ENCODE results near the gene CDC6.

Gene CDC6, protein sequence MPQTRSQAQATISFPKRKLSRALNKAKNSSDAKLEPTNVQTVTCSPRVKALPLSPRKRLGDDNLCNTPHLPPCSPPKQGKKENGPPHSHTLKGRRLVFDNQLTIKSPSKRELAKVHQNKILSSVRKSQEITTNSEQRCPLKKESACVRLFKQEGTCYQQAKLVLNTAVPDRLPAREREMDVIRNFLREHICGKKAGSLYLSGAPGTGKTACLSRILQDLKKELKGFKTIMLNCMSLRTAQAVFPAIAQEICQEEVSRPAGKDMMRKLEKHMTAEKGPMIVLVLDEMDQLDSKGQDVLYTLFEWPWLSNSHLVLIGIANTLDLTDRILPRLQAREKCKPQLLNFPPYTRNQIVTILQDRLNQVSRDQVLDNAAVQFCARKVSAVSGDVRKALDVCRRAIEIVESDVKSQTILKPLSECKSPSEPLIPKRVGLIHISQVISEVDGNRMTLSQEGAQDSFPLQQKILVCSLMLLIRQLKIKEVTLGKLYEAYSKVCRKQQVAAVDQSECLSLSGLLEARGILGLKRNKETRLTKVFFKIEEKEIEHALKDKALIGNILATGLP

DNA sequence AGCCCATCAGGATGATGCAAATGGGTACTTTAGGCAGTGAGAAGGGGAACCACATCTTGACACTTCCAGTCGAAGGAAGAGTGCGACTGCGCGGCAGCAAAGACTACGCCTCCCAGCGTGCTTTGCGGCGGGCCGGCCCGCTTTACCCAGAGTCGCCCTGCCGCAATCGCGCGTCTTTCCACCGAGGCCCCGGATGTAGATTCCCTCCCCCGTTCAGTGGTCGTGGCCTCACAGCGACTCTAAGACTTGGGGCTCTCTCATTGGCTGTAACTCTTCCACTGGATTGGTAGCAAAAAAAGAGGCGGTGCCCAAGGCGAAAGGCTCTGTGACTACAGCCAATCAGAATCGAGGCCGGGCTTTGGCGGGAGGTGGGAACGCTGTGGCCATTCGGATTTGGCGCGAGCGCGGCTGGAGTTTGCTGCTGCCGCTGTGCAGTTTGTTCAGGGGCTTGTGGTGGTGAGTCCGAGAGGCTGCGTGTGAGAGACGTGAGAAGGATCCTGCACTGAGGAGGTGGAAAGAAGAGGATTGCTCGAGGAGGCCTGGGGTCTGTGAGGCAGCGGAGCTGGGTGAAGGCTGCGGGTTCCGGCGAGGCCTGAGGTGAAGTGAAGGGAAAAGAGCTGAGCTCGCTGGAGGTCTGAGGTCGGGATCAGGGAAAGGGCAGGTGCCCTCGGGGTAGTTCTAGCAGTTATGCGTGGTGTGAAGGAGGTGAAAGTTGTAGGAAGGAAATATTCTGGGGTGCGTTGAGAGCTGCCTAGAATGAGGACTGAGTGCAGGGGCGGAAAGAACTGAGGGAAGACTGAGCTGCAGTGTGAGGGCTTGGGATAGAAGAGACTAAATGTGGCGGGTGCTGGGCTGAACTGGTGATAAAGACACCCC, at the start of gene CDC6:
Gene CDC6, plus strand, starts transcription at position 386 of the 876 bp plus-strand sequence. CDS start 1,542 bp downstream, outside the sequence.
- H3K4me3 ChIP-seq (ENCODE audit: low read depth, low read length): peak within 1 kb of the TSS; percentile 96
- H3K27ac ChIP-seq (ENCODE audit: extremely low read depth, low read depth, low read length): peak within 1 kb of the TSS; percentile 95
- ChIA-PET POLR2A (interaction anchor here (0.6 to 2.3 kb wide), 29 partner anchors 9 to 331 kb away, joined by 3 to 31 read pairs (median 4); partner anchors contain the start of genes CASC3, TOP2A and WIPF2), CTCF (interaction anchor here (0.6 to 7.0 kb wide), 12 partner anchors 15 to 175 kb away, joined by 3 to 65 read pairs (median 6); no protein-coding TSS in a partner anchor)
- peaks cover 3% of the 10 kb centered on the region for H3K4me1 ChIP-seq (ENCODE audit: control insufficient read depth, insufficient read depth, low read length)
- peaks cover 25 to 38% of the 10 kb centered on the region in 2 experiments for H3K36me3 ChIP-seq (ENCODE audit: control insufficient read depth in 2 of 2, insufficient read depth in 1 of 2, low read length in 2 of 2)
- H3K9me3 ChIP-seq (ENCODE audit: control insufficient read depth, insufficient read depth, low read depth, low read length): no peaks in the 10 kb centered on the region
- TF ChIP-seq GLIS2 (tag by site-specific recombination; IDR thresholded peaks at IDR 0.05): peak; percentile 77
- TF ChIP-seq ZBTB11 (tag by site-specific recombination; conservative IDR thresholded peaks at IDR 0.05; ENCODE audit: low read depth): 0 out of 2 replicates have a peak, but pooled peaks have one; percentile 20
- peak; percentile 52; the same call in 1 of the 2 replicates for TF ChIP-seq BCL11B (tag by site-specific recombination; IDR thresholded peaks at IDR 0.05; ENCODE audit: low read depth)
- TF ChIP-seq, protein P1, sequence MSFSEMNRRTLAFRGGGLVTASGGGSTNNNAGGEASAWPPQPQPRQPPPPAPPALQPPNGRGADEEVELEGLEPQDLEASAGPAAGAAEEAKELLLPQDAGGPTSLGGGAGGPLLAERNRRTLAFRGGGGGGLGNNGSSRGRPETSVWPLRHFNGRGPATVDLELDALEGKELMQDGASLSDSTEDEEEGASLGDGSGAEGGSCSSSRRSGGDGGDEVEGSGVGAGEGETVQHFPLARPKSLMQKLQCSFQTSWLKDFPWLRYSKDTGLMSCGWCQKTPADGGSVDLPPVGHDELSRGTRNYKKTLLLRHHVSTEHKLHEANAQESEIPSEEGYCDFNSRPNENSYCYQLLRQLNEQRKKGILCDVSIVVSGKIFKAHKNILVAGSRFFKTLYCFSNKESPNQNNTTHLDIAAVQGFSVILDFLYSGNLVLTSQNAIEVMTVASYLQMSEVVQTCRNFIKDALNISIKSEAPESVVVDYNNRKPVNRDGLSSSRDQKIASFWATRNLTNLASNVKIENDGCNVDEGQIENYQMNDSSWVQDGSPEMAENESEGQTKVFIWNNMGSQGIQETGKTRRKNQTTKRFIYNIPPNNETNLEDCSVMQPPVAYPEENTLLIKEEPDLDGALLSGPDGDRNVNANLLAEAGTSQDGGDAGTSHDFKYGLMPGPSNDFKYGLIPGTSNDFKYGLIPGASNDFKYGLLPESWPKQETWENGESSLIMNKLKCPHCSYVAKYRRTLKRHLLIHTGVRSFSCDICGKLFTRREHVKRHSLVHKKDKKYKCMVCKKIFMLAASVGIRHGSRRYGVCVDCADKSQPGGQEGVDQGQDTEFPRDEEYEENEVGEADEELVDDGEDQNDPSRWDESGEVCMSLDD (tag by site-specific recombination; IDR thresholded peaks at IDR 0.05): 0 out of 2 replicates have a peak, but pooled peaks have one; percentile 28
- no peak for TF ChIP-seq ZNF37A (tag by site-specific recombination; IDR thresholded peaks at IDR 0.05)
- no peak for TF ChIP-seq ZNF266 (tag by site-specific recombination; IDR thresholded peaks at IDR 0.05; ENCODE audit: low read depth)
- TF ChIP-seq, protein P2, sequence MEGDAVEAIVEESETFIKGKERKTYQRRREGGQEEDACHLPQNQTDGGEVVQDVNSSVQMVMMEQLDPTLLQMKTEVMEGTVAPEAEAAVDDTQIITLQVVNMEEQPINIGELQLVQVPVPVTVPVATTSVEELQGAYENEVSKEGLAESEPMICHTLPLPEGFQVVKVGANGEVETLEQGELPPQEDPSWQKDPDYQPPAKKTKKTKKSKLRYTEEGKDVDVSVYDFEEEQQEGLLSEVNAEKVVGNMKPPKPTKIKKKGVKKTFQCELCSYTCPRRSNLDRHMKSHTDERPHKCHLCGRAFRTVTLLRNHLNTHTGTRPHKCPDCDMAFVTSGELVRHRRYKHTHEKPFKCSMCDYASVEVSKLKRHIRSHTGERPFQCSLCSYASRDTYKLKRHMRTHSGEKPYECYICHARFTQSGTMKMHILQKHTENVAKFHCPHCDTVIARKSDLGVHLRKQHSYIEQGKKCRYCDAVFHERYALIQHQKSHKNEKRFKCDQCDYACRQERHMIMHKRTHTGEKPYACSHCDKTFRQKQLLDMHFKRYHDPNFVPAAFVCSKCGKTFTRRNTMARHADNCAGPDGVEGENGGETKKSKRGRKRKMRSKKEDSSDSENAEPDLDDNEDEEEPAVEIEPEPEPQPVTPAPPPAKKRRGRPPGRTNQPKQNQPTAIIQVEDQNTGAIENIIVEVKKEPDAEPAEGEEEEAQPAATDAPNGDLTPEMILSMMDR (tag by site-specific recombination; IDR thresholded peaks at IDR 0.05): 0 out of 2 replicates have a peak, but pooled peaks have one; percentile 9
- peak; percentile 68; the same call in 1 of the 2 replicates for TF ChIP-seq ZNF394 (tag by site-specific recombination; IDR thresholded peaks at IDR 0.05; ENCODE audit: borderline replicate concordance)
- TF ChIP-seq, protein P3, sequence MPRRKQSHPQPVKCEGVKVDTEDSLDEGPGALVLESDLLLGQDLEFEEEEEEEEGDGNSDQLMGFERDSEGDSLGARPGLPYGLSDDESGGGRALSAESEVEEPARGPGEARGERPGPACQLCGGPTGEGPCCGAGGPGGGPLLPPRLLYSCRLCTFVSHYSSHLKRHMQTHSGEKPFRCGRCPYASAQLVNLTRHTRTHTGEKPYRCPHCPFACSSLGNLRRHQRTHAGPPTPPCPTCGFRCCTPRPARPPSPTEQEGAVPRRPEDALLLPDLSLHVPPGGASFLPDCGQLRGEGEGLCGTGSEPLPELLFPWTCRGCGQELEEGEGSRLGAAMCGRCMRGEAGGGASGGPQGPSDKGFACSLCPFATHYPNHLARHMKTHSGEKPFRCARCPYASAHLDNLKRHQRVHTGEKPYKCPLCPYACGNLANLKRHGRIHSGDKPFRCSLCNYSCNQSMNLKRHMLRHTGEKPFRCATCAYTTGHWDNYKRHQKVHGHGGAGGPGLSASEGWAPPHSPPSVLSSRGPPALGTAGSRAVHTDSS (tag by site-specific recombination; IDR thresholded peaks at IDR 0.05): no peak
- peak; percentile 45; the same call in 1 of the 2 replicates for TF ChIP-seq YY2 (tag by site-specific recombination; IDR thresholded peaks at IDR 0.05)
- TF ChIP-seq, protein P4, sequence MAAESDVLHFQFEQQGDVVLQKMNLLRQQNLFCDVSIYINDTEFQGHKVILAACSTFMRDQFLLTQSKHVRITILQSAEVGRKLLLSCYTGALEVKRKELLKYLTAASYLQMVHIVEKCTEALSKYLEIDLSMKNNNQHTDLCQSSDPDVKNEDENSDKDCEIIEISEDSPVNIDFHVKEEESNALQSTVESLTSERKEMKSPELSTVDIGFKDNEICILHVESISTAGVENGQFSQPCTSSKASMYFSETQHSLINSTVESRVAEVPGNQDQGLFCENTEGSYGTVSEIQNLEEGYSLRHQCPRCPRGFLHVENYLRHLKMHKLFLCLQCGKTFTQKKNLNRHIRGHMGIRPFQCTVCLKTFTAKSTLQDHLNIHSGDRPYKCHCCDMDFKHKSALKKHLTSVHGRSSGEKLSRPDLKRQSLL (tag by site-specific recombination; IDR thresholded peaks at IDR 0.05): no peak
- TF ChIP-seq ZNF362 (tag by site-specific recombination; IDR thresholded peaks at IDR 0.05): no peak
- TF ChIP-seq, protein P5, sequence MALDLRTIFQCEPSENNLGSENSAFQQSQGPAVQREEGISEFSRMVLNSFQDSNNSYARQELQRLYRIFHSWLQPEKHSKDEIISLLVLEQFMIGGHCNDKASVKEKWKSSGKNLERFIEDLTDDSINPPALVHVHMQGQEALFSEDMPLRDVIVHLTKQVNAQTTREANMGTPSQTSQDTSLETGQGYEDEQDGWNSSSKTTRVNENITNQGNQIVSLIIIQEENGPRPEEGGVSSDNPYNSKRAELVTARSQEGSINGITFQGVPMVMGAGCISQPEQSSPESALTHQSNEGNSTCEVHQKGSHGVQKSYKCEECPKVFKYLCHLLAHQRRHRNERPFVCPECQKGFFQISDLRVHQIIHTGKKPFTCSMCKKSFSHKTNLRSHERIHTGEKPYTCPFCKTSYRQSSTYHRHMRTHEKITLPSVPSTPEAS (tag by site-specific recombination; IDR thresholded peaks at IDR 0.05): no peak; the same call in 1 of the 2 replicates
- TF ChIP-seq ZFP69B (tag by site-specific recombination; IDR thresholded peaks at IDR 0.05): peak; percentile 61; the same call in 1 of the 2 replicates
- TF ChIP-seq ZNF274 (IDR thresholded peaks at IDR 0.05; ENCODE audit: low read length): no peak
- TF ChIP-seq ZNF274 (tag by site-specific recombination; IDR thresholded peaks at IDR 0.05; ENCODE audit: borderline replicate concordance): no peak
- TF ChIP-seq OSR2 (tag by site-specific recombination; IDR thresholded peaks at IDR 0.05): 0 out of 2 replicates have a peak, but pooled peaks have one; percentile 8

All from HEK293 (cell line).